NB4 (cell line): ENCODE data around the gene DSTYK.

Experiments
- CTCF ChIP-seq: IDR thresholded peaks from one replicate; pipeline ENCODE4 v1.5.1; 2012; ENCODE audit warnings: low read depth, low read length
- MAX ChIP-seq: IDR thresholded peaks from 2 replicates; pipeline ENCODE4 v1.6.1; 2011; ENCODE audit warnings: low read depth, low read length
- MYC ChIP-seq: IDR thresholded peaks from 2 replicates; pipeline ENCODE4 v1.6.1; 2011; ENCODE audit warnings: low read depth, low read length
- POLR2A ChIP-seq: IDR thresholded peaks from 2 replicates; pipeline ENCODE4 v1.6.1; 2011; ENCODE audit warnings: mild to moderate bottlenecking; ENCODE audit not compliant: insufficient read length; ENCODE audit errors: extremely low read depth

GRCh38 chr1:205107327-205107726, 104.2 kb downstream of the DSTYK start:
- TF ChIP-seq POLR2A (no peak), CTCF (no peak), MAX (no peak), MYC (no peak)
